GM21737 (cell line): ENCODE data around the gene FFAR4.

ENCODE experiments used
- ATAC-seq: cut with Tn5 transposase; IDR thresholded peaks from one replicate; pipeline ENCODE4 v1.9.1; 2021; ENCODE audit warnings: mild to moderate bottlenecking, moderate library complexity; ENCODE audit not compliant: unreplicated experiment

Gene FFAR4

GRCh38 chr10:93598157-93598556, 31.7 kb downstream of the FFAR4 start:
- ATAC-seq = no peak

GRCh38 chr10:93599335-93599734, 32.9 kb downstream of the FFAR4 start:
- ATAC-seq = no peak

- ATAC-seq = no peak
Measured at GRCh38 chr10:93599778-93600177, 33.3 kb downstream of the FFAR4 start.

- ATAC-seq = no peak
Measured at GRCh38 chr10:93600446-93601145, 34.1 kb downstream of the FFAR4 start.

- ATAC-seq = no peak
Measured at GRCh38 chr10:93601146-93601773, 34.8 kb downstream of the FFAR4 start, which contains the start of gene RBP4. RBP4 (minus strand) TSS chr10:93601235; CDS start chr10:93601028, 207 bp downstream.

- no peak for ATAC-seq
Measured at GRCh38 chr10:93601774-93602162, 35.3 kb downstream of the FFAR4 start.

- ATAC-seq = no peak
Measured at GRCh38 chr10:93603023-93603422, 36.6 kb downstream of the FFAR4 start.

- ATAC-seq = no peak
Measured at GRCh38 chr10:93604146-93604545, 37.7 kb downstream of the FFAR4 start.

GRCh38 chr10:93608421-93608820, 42.0 kb downstream of the FFAR4 start:
- no peak for ATAC-seq

- ATAC-seq = no peak
Measured at GRCh38 chr10:93612311-93612710, 45.8 kb downstream of the FFAR4 start, which contains the start of gene PDE6C. PDE6C (plus strand) TSS chr10:93612537; CDS start chr10:93612726, 189 bp downstream.

- no peak for ATAC-seq
Measured at GRCh38 chr10:93613126-93613525, 46.7 kb downstream of the FFAR4 start.

GRCh38 chr10:93614101-93614825, 47.8 kb downstream of the FFAR4 start:
- ATAC-seq = no peak

GRCh38 chr10:93615576-93616235, 49.2 kb downstream of the FFAR4 start:
- ATAC-seq = no peak

- no peak for ATAC-seq
Measured at GRCh38 chr10:93620925-93621324, 54.5 kb downstream of the FFAR4 start.

GRCh38 chr10:93622942-93623341, 56.5 kb downstream of the FFAR4 start:
- no peak for ATAC-seq

- ATAC-seq = no peak
Measured at GRCh38 chr10:93628858-93629257, 62.4 kb downstream of the FFAR4 start.

- ATAC-seq = no peak
Measured at GRCh38 chr10:93629647-93630305, 63.3 kb downstream of the FFAR4 start.

GRCh38 chr10:93630625-93631557, 64.4 kb downstream of the FFAR4 start:
- no peak for ATAC-seq
